Measurements from ENCODE around the gene SRPX.

SRPX gene

GRCh38 chrX:38220415-38221390 is at the start of gene SRPX:
TSS of gene SRPX (minus strand) at chrX:38220871. CDS start at chrX:38220792, 79 bp downstream.
- DNase-seq: no peak

- DNase-seq: no peak
These were observed 47.3 kb upstream of the SRPX start for GRCh38 chrX:38268011-38268410.

- DNase-seq: no peak
These were observed 42.3 kb upstream of the SRPX start for GRCh38 chrX:38262715-38263620.

GRCh38 chrX:38260231-38260630 is 39.6 kb upstream of the SRPX start:
- no peak for DNase-seq

- DNase-seq: no peak
These were observed 35.3 kb upstream of the SRPX start for GRCh38 chrX:38256019-38256418.

- no peak for DNase-seq
These were observed 29.3 kb upstream of the SRPX start for GRCh38 chrX:38249965-38250364.

GRCh38 chrX:38247051-38247450 is 26.4 kb upstream of the SRPX start:
- DNase-seq: no peak

GRCh38 chrX:38240541-38240940 is 19.9 kb upstream of the SRPX start:
- no peak for DNase-seq

- DNase-seq: no peak
These were observed 16.4 kb upstream of the SRPX start for GRCh38 chrX:38236901-38237615.

- DNase-seq: no peak
These were observed 13.4 kb upstream of the SRPX start for GRCh38 chrX:38233891-38234667.

- DNase-seq: no peak
These were observed 11.5 kb upstream of the SRPX start for GRCh38 chrX:38232079-38232686.

- no peak for DNase-seq
These were observed 4.4 kb upstream of the SRPX start for GRCh38 chrX:38225093-38225492.

- no peak for DNase-seq
These were observed 3.5 kb upstream of the SRPX start for GRCh38 chrX:38224160-38224559.

- DNase-seq: no peak
These were observed 789 bp upstream of the SRPX start for GRCh38 chrX:38221391-38221929.

GRCh38 chrX:38220024-38220414 is 652 bp downstream of the SRPX start:
- peak; percentile 7 for DNase-seq

GRCh38 chrX:38216642-38217041 is 4.0 kb downstream of the SRPX start:
- no peak for DNase-seq

GRCh38 chrX:38214551-38215531 is 5.8 kb downstream of the SRPX start:
- DNase-seq: no peak

GRCh38 chrX:38214044-38214443 is 6.6 kb downstream of the SRPX start:
- no peak for DNase-seq

- DNase-seq: no peak
These were observed 8.6 kb downstream of the SRPX start for GRCh38 chrX:38211891-38212635.
